Colonic mucosa (tissue), 4 donors: ENCODE results near the gene CDC45. TPM values are rescaled to one million over a fixed set of nuclear protein-coding genes. Genes with fewer than 3 reads are reported as not detected.

Experiments used
- DNase-seq: peaks from one replicate; pipeline ENCODE4 v3.0.0-alpha.2; 2020
- H3K27ac ChIP-seq: fragments of 200-600 bp; one replicate; pipeline ENCODE4 v1.8.0; 2021
- H3K27me3 ChIP-seq: fragments of 200-600 bp; one replicate; pipeline ENCODE4 v1.8.0; 2021
- H3K36me3 ChIP-seq: fragments of 200-600 bp; one replicate; pipeline ENCODE4 v1.8.0; 2021
- H3K4me1 ChIP-seq: fragments of 200-600 bp; one replicate; pipeline ENCODE4 v1.8.0; 2021; ENCODE audit warnings: mild to moderate bottlenecking
- H3K4me3 ChIP-seq: fragments of 200-600 bp; one replicate; pipeline ENCODE4 v1.8.0; 2021
- H3K9ac ChIP-seq, 2 donors: one replicate each; pipeline ENCODE4 v1.7.0; 2013; ENCODE audit warnings: control low read depth in 2 of 2, low read depth in 2 of 2, low read length in 2 of 2
- H3K9me3 ChIP-seq: fragments of 200-600 bp; one replicate; pipeline ENCODE4 v1.8.0; 2021
- CTCF ChIP-seq: fragments of 200-600 bp; IDR thresholded peaks from one replicate; pipeline ENCODE4 v1.8.0; 2022; ENCODE audit warnings: antibody characterized with exemption, mild to moderate bottlenecking
- intact Hi-C: fragments of 100-400 bp; cut with DNase I; formaldehyde crosslinking; loops from one replicate; pipeline ENCODE4 v1.14.1; 2022
- total RNA-seq, 2 donors: library from RNA; stranded (reverse); fragmentation: NEBNext Ultra II Directional in 1 of 2; extraction: Animal tissue kit (Norgen Biotek cat#: 25700) in 1 of 2; gene quantifications; one replicate each; pipeline ENCODE4 v1.2.1, GENCODE V29; 2021
- donor health status: healthy.
- donor health status: DM: no; HTN: no; CAD: no.
- donor health status: DM: no; HTN: no; CAD: no.

The CDC45 gene
- total RNA-seq, 2 donors from 2014 or later, result 5.1 to 35.9 TPM

- H3K27me3 ChIP-seq, result peaks cover 17% of the 10 kb centered on the region
- H3K9me3 ChIP-seq, result no peaks in the 10 kb centered on the region
- no peak overlapping the region for H3K27ac ChIP-seq
- H3K4me1 ChIP-seq, result no peaks in the 10 kb centered on the region
- intact Hi-C loops, result no loop called here
- no peak overlapping the region for H3K4me3 ChIP-seq
- DNase-seq, result no peak
- H3K9ac ChIP-seq, result no peak overlapping the region
- no peak for TF ChIP-seq CTCF
- no peaks in the 10 kb centered on the region for H3K36me3 ChIP-seq
These were observed 39.6 kb downstream of the CDC45 start for GRCh38 chr22:19519041-19519926.

- no peak for TF ChIP-seq CTCF
- H3K9me3 ChIP-seq, result no peaks in the 10 kb centered on the region
- DNase-seq, result no peak
- H3K27me3 ChIP-seq, result peaks cover 24% of the 10 kb centered on the region
- H3K9ac ChIP-seq, result no peak overlapping the region
- no peaks in the 10 kb centered on the region for H3K36me3 ChIP-seq
- intact Hi-C loops, result no loop called here
- H3K4me3 ChIP-seq, result no peak overlapping the region
- H3K27ac ChIP-seq, result no peak overlapping the region
- no peaks in the 10 kb centered on the region for H3K4me1 ChIP-seq
These were observed 40.3 kb downstream of the CDC45 start for GRCh38 chr22:19520007-19520406.

DNA sequence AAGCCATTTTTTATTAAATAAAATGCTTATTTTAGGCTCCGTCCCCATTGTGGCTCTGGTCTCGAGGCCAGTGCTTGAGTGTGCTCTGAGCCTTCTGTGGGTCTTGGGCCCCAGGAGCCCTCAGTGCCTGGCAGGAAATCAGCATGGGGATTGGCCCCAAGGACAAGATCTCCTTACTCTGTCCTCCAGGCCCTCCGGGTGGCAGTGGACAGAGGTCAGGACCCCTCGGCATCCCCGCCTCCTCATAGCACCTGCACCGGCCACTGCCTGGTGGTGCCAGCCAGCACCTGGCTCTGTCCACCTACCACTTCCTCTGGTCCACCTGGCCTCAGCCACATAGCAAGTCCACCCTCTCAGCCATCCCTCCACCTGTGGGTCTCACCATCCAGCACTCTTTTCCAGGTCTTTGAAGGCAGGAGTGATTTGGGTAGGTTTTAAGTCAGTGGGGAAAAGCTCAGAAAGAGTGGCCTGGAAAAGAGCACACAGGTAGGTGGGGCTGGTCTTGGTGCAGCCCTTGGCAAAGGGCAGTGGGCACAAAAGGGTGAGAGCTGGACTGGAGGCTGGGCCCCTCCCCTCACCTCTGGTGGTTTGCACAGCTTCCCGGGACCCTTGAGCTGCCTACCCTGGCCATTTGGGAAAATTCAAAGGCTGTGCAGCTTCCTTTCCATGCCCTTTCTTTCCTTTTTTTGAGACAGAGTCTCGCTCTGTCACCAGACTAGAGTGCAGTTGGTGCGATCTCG, 41.0 kb downstream of the CDC45 start:
- Histone ChIP-seq H3K27me3 (peaks cover 30% of the 10 kb centered on the region), H3K9me3 (no peaks in the 10 kb centered on the region), H3K9ac (no peak overlapping the region), H3K4me3 (no peak overlapping the region), H3K27ac (no peak overlapping the region), H3K4me1 (no peaks in the 10 kb centered on the region), H3K36me3 (no peaks in the 10 kb centered on the region)
- TF ChIP-seq CTCF, result no peak
- no peak for DNase-seq
- intact Hi-C loops, result no loop called here

DNA sequence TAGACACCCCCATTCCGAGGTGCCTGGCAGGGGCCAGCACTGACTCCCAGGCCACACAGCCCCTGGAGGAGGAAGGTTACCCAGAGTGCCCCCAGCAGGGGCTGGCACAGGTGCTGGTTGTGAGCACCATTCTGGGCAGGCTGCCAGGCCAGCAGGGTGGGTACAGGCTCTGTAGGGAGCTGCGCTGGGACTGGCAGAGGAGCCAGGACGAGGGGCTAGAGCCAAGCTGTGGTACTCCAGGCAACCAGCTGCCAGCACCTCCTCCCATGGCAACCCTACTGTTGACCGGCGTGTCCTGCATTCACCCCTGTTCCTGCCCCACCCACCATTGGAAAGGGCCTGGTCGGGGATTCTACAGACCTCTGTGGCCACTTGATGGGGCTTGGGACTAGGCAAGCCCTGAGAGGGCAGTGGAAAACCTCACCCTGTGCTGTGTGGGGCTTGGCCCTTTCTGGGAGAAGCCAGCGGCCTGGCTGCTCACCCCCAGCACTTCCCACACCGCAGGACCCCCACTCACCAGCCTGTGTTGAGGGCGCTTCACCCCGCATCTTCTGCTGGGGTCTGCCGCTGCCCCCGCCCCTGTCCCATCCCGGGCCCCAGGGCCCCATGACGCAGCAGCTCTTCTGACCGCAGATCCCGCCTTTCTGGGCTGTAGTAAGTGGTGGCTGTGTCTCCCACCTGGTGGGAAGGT, 42.6 kb downstream of the CDC45 start:
- no peaks in the 10 kb centered on the region for H3K9me3 ChIP-seq
- no peak overlapping the region for H3K27ac ChIP-seq
- H3K27me3 ChIP-seq, result peaks cover 30% of the 10 kb centered on the region
- no peak for TF ChIP-seq CTCF
- H3K36me3 ChIP-seq, result no peaks in the 10 kb centered on the region
- peak overlapping the region; percentile 17 for H3K4me3 ChIP-seq
- intact Hi-C loops, result no loop called here
- H3K9ac ChIP-seq, result no peak overlapping the region
- no peak for DNase-seq
- H3K4me1 ChIP-seq, result no peaks in the 10 kb centered on the region

DNA sequence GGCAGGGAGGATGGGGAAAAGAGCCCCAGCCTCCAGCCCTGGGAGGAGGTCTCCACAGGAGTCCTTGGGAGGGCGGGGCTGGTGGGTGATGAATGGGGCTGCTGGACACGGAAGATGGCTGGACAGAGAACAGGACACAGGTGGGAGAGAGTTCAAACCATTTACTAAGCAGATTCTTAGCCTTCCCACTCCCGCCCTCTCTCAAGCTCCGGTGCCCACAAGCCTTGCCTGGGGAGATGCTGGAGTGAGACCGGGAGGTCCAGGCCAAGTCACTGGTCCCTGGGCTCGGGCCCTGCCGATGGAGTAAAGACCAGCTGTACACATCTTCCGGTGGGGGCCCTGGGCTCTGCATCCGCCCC, 43.1 kb downstream of the CDC45 start:
- H3K36me3 ChIP-seq, result no peaks in the 10 kb centered on the region
- no peak overlapping the region for H3K27ac ChIP-seq
- H3K27me3 ChIP-seq, result peaks cover 30% of the 10 kb centered on the region
- DNase-seq, result no peak
- no peaks in the 10 kb centered on the region for H3K4me1 ChIP-seq
- intact Hi-C loops, result no loop called here
- H3K9ac ChIP-seq, result peak overlapping the region in 1 of 2 donors; percentile 24
- peak overlapping the region; percentile 17 for H3K4me3 ChIP-seq
- no peaks in the 10 kb centered on the region for H3K9me3 ChIP-seq
- no peak for TF ChIP-seq CTCF
